Dedifferentiated amniotic fluid mesenchymal stem cell (primary cell): ENCODE results near the gene ARHGAP28.

Source experiments
- DNase-seq: peaks from one replicate; pipeline ENCODE4 v3.0.0-alpha.2; 2016; ENCODE audit errors: extremely low spot score

ARHGAP28 gene

GRCh38 chr18:6959110-6959509 lies 229.6 kb downstream of the ARHGAP28 start:
- DNase-seq: no peak

- no peak for DNase-seq
These were observed 230.6 kb downstream of the ARHGAP28 start for GRCh38 chr18:6960124-6960523.

DNA sequence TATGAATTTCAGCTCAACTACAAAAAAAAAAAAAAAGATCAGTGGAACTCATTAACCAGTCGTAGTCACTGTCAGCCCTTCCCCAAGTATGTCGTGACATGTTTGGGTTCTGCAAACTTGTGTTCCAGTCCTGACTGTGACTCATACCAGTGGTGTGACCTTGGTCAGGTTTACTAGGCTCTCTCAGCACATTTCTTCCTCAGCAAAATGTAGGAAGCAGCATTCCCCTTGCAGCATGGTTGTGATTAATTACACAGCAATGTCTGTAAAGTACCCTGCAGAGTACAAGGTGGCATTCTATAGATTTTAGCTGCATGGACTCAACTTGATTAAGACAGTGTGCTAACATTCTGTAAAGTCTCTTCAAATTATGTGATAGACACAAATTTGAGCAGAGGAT lies 231.1 kb downstream of the ARHGAP28 start:
- peak; percentile 20 for DNase-seq

DNA sequence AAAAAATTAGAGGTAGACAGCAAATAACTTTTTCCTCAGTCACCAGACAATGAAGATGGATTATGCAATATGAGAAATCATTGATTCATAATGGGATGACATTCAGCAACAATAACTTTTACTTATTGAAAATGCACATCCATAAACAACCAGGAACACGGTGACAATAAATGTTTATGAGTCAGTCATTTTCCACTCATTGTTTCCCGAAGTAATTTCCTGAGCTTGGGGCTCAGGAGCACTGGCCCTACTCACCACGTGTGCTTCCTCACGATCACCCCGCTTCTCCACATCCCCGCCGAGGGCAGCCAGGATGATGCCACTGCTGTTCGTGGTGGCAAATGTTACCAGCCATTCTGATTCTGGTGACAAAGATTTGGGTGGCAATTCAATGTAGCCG lies 231.8 kb downstream of the ARHGAP28 start:
- no peak for DNase-seq

DNA sequence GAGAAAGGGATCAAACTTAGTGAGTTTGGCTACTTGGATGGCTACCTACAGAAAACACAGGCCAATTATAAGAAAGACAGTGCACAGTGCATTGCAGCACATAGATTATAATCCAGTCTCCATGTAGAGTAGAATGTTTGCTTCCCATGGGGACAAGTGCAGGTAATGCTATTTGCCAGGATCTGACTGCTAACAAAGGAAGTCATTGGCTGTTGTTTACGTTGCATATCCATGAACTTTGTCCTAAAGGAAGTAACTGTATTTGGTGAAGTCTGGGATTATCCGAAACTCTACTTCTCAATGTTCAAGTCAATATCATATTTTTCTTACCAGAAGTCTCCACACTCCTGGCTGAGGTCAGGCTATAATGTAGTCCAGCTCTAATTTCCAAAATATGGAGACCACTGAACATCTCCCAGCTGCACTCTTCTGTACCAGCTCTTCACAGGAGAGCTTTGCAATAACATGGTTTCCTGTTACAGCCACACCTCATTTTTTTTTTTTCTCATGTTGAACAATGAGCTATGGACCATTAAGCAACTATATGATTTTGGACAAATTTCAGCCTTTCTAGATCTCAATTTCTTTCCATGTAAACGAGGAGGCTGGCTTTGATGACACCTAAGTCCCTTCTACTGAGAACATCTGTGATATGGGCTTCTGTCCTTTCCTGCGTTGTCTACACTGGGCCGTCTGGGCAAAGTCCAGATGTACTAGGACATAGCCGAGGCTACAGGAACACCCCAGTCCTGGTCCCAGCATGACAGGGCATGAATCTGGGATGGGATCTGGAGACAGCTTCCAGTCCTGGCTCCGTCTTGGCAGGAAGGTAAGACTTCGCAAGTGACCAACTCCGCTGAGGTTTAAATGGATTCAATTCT lies 233.3 kb downstream of the ARHGAP28 start:
- no peak for DNase-seq

- DNase-seq: no peak
These were observed 234.1 kb downstream of the ARHGAP28 start for GRCh38 chr18:6963452-6964097.
